GM23338 (cell line): ENCODE measurements around the gene HOXC4. TPM values are rescaled to one million over a fixed set of nuclear protein-coding genes. Genes with fewer than 3 reads are reported as not detected.

Experiments used
- ATAC-seq: fragments of 200-7000 bp; cut with Tn5 transposase; 3 replicates; pipeline ENCODE4 v1.9.1; 2020
- DNase-seq: peaks from one replicate; pipeline ENCODE4 v3.0.0-alpha.2; 2015; ENCODE audit warnings: low spot score
- H2AFZ ChIP-seq: fragments of 200-600 bp; sonication (generic); 2 replicates; pipeline ENCODE4 v1.8.0; 2016; ENCODE audit warnings: antibody characterized with exemption, mild to moderate bottlenecking, moderate library complexity
- H3F3A ChIP-seq: fragments of 200-600 bp; sonication (generic); replicated peaks from 2 replicates; pipeline ENCODE4 v1.8.0; 2017; ENCODE audit warnings: antibody characterized with exemption, mixed run types, low read depth
- H3K27ac ChIP-seq: fragments of 200-600 bp; sonication (generic); 2 replicates; pipeline ENCODE4 v1.6.1; 2016; ENCODE audit warnings: low read depth
- H3K27me3 ChIP-seq: fragments of 200-600 bp; sonication (generic); 2 replicates; pipeline ENCODE4 v1.8.0; 2016; ENCODE audit warnings: mild to moderate bottlenecking, mixed run types, moderate library complexity; ENCODE audit not compliant: insufficient read depth
- H3K36me3 ChIP-seq: fragments of 200-600 bp; sonication (generic); 2 replicates; pipeline ENCODE4 v1.8.0; 2016; ENCODE audit warnings: mild to moderate bottlenecking; ENCODE audit not compliant: insufficient read depth
- H3K4me1 ChIP-seq: fragments of 200-600 bp; sonication (generic); 2 replicates; pipeline ENCODE4 v1.8.0; 2016; ENCODE audit warnings: mild to moderate bottlenecking, moderate library complexity; ENCODE audit not compliant: insufficient read depth
- H3K4me2 ChIP-seq: fragments of 200-600 bp; sonication (generic); 2 replicates; pipeline ENCODE4 v1.7.1; 2017; ENCODE audit warnings: mixed run types
- H3K4me3 ChIP-seq: fragments of 200-600 bp; sonication (generic); 2 replicates; pipeline ENCODE4 v1.6.1; 2016; ENCODE audit warnings: mixed run types
- H3K79me2 ChIP-seq: fragments of 200-600 bp; sonication (generic); replicated peaks from 2 replicates; pipeline ENCODE4 v1.8.0; 2017; ENCODE audit warnings: mild to moderate bottlenecking; ENCODE audit not compliant: insufficient read depth
- H3K9me2 ChIP-seq: fragments of 200-600 bp; sonication (generic); 2 replicates; pipeline ENCODE4 v1.8.0; 2017; ENCODE audit not compliant: insufficient read depth
- H4K20me1 ChIP-seq: fragments of 200-600 bp; sonication (generic); replicated peaks from 2 replicates; pipeline ENCODE4 v1.8.0; 2017; ENCODE audit warnings: mild to moderate bottlenecking; ENCODE audit not compliant: insufficient read depth
- H3K27ac Mint-ChIP-seq: 2 replicates; pipeline ENCODE4 v1.8.0; 2020; ENCODE audit warnings: inconsistent platforms, mild to moderate bottlenecking, moderate library complexity, mixed read lengths
- H3K27me3 Mint-ChIP-seq: 3 replicates; pipeline ENCODE4 v1.8.0; 2022; ENCODE audit warnings: low read depth, mild to moderate bottlenecking, moderate library complexity, mixed read lengths, inconsistent platforms; ENCODE audit not compliant: insufficient read depth, poor library complexity
- H3K36me3 Mint-ChIP-seq: 3 replicates; pipeline ENCODE4 v1.8.0; 2021; ENCODE audit warnings: low read depth, mild to moderate bottlenecking, inconsistent platforms, moderate library complexity, mixed read lengths
- H3K4me1 Mint-ChIP-seq: 3 replicates; pipeline ENCODE4 v1.8.0; 2020; ENCODE audit warnings: mild to moderate bottlenecking, inconsistent platforms, mixed read lengths
- H3K4me3 Mint-ChIP-seq: 3 replicates; pipeline ENCODE4 v1.8.0; 2021; ENCODE audit warnings: moderate library complexity, mild to moderate bottlenecking, inconsistent platforms, mixed read lengths
- H3K9me3 Mint-ChIP-seq: 3 replicates; pipeline ENCODE4 v1.8.0; 2020; ENCODE audit warnings: moderate library complexity, mild to moderate bottlenecking, inconsistent platforms, mixed read lengths
- CREB1 ChIP-seq: fragments of 250-450 bp; sonication (Bioruptor Pico); IDR thresholded peaks from 2 replicates; pipeline ENCODE4 v1.5.0; 2020; ENCODE audit warnings: low read depth, mild to moderate bottlenecking, moderate library complexity
- EZH2 ChIP-seq: fragments of 200-600 bp; sonication (generic); IDR thresholded peaks from one replicate; pipeline ENCODE4 v1.8.0; 2017; ENCODE audit warnings: antibody characterized with exemption, mild to moderate bottlenecking, low read depth; ENCODE audit not compliant: unreplicated experiment
- REST ChIP-seq: IDR thresholded peaks from one replicate; pipeline ENCODE4 v1.6.1; 2018; ENCODE audit warnings: antibody characterized with exemption; ENCODE audit not compliant: unreplicated experiment
- polyA plus RNA-seq: library from polyadenylated mRNA; unstranded; fragments of >200 nt; fragmentation: Nextera tagmentation; extraction: Ambion mirVana; gene quantifications from 2 replicates; pipeline ENCODE4 v1.2.1, GENCODE V29; 2016
- total RNA-seq: library from RNA; depleted of rRNA; stranded (reverse); fragments of >200 nt; shearing (Covaris generic); gene quantifications from 2 replicates; pipeline ENCODE4 v1.2.3, GENCODE V29; 2014
- TF ChIP-seq, protein P1 (sequence below), 2 experiments: fragments of 200-600 bp in 1 of 2; sonication (generic) in 1 of 2; conservative IDR thresholded peaks; 2 replicates each; pipeline versions ENCODE4 v1.5.1 to v1.6.1; 2016 to 2017; ENCODE audit warnings: antibody characterized with exemption in 2 of 2, low read depth in 2 of 2, mild to moderate bottlenecking in 2 of 2, moderate library complexity in 1 of 2

Gene HOXC4
- total and polyA plus RNA-seq, 2 experiments from 2014 or later = not detected

GRCh38 chr12:54032086-54032619 is 21.5 kb upstream of the HOXC4 start:
- DNase-seq (no peak), ATAC-seq (no peak)
- Histone ChIP-seq H3K4me2 (no peak overlapping the region), H3K79me2 (no peaks in the 10 kb centered on the region), H3K27me3 (peaks cover 100% of the 10 kb centered on the region), H3K9me2 (no peaks in the 10 kb centered on the region), H2AFZ (no peak overlapping the region), H3K36me3 (no peaks in the 10 kb centered on the region), H4K20me1 (peaks cover 32% of the 10 kb centered on the region), H3K27ac (no peak overlapping the region), H3K4me3 (no peak overlapping the region), H3K4me1 (peaks cover 33% of the 10 kb centered on the region), H3F3A (peaks cover 31% of the 10 kb centered on the region; the same call in 1 of the 2 replicates)
- peaks cover 6% of the 10 kb centered on the region for H3K9me3 Mint-ChIP-seq
- H3K27ac Mint-ChIP-seq = no peak overlapping the region
- peak; percentile 46 for TF ChIP-seq EZH2
- no peak for TF ChIP-seq CREB1
- no peak overlapping the region for H3K4me3 Mint-ChIP-seq
- H3K36me3 Mint-ChIP-seq = no peaks in the 10 kb centered on the region; the same call in 2 of the 3 replicates
- H3K27me3 Mint-ChIP-seq = peaks cover 96% of the 10 kb centered on the region
- H3K4me1 Mint-ChIP-seq = peaks cover 24% of the 10 kb centered on the region

GRCh38 chr12:54032627-54033100 is 21.0 kb upstream of the HOXC4 start, which contains the start of gene HOXC5:
Gene HOXC5, plus strand, starts transcription at chr12:54033050. Its CDS starts 73 bp downstream, at chr12:54033123.
- peaks cover 6% of the 10 kb centered on the region for H3K9me3 Mint-ChIP-seq
- H3K4me3 Mint-ChIP-seq = peak within 1 kb of the TSS; percentile 19; the same call in 1 of the 3 replicates
- no peaks in the 10 kb centered on the region for H3K79me2 ChIP-seq
- H3K4me1 Mint-ChIP-seq = peaks cover 24% of the 10 kb centered on the region
- TF ChIP-seq REST = no peak
- peak; percentile 86 for TF ChIP-seq EZH2
- TF ChIP-seq, protein P1, sequence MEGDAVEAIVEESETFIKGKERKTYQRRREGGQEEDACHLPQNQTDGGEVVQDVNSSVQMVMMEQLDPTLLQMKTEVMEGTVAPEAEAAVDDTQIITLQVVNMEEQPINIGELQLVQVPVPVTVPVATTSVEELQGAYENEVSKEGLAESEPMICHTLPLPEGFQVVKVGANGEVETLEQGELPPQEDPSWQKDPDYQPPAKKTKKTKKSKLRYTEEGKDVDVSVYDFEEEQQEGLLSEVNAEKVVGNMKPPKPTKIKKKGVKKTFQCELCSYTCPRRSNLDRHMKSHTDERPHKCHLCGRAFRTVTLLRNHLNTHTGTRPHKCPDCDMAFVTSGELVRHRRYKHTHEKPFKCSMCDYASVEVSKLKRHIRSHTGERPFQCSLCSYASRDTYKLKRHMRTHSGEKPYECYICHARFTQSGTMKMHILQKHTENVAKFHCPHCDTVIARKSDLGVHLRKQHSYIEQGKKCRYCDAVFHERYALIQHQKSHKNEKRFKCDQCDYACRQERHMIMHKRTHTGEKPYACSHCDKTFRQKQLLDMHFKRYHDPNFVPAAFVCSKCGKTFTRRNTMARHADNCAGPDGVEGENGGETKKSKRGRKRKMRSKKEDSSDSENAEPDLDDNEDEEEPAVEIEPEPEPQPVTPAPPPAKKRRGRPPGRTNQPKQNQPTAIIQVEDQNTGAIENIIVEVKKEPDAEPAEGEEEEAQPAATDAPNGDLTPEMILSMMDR (conservative IDR thresholded peaks at IDR 0.05; ENCODE audit: low read depth in 2 of 2) = peak; percentile 89 to 93
- no peak within 1 kb of the TSS for H3K27ac Mint-ChIP-seq
- H3K4me1 ChIP-seq = peaks cover 33% of the 10 kb centered on the region
- no peaks in the 10 kb centered on the region for H3K36me3 ChIP-seq
- no peak within 1 kb of the TSS for H3K27ac ChIP-seq
- no peak within 1 kb of the TSS for H2AFZ ChIP-seq
- no peaks in the 10 kb centered on the region; the same call in 2 of the 3 replicates for H3K36me3 Mint-ChIP-seq
- peaks cover 27% of the 10 kb centered on the region; the same call in 1 of the 2 replicates for H3F3A ChIP-seq
- peak within 1 kb of the TSS; percentile 43; the same call in 1 of the 2 replicates for H3K4me2 ChIP-seq
- peak; percentile 94 for DNase-seq
- H3K27me3 ChIP-seq = peaks cover 100% of the 10 kb centered on the region
- H4K20me1 ChIP-seq = peaks cover 27% of the 10 kb centered on the region
- H3K27me3 Mint-ChIP-seq = peaks cover 96% of the 10 kb centered on the region
- H3K9me2 ChIP-seq = no peaks in the 10 kb centered on the region
- ATAC-seq = peak; percentile 10
- peak within 1 kb of the TSS; percentile 13 for H3K4me3 ChIP-seq
